ENCODE data around the gene TRPV4.

TRPV4 gene

GRCh38 chr12:109767991-109768900 lies 65.0 kb downstream of the TRPV4 start:
- Histone ChIP-seq H3K36me3 (ENCODE audit: control insufficient read depth in 4 of 4, insufficient read depth in 4 of 4, low read length in 3 of 4) (no peaks in the 10 kb centered on the region), H3K9me3 (ENCODE audit: control extremely low read depth in 1 of 5, control insufficient read depth in 4 of 5, insufficient read depth in 2 of 5, low read depth in 1 of 5, low read length in 4 of 5) (peaks cover 0 to 5% (median 0%) of the 10 kb centered on the region in 5 experiments), H3K27me3 (replicated peaks in 2 of 5; ENCODE audit: control insufficient read depth in 4 of 5, insufficient read depth in 5 of 5, low read length in 4 of 5) (no peaks in the 10 kb centered on the region), H3K27ac (ENCODE audit: insufficient read depth in 1 of 2, low read depth in 1 of 2, low read length in 2 of 2, poor library complexity in 1 of 2, severe bottlenecking in 2 of 2) (no peak overlapping the region), H3K4me3 (ENCODE audit: control insufficient read depth in 1 of 7, extremely low read depth in 1 of 7, insufficient read depth in 4 of 7, low read depth in 2 of 7, low read length in 6 of 7) (no peak overlapping the region), H3K4me1 (ENCODE audit: control extremely low read depth in 1 of 4, control insufficient read depth in 4 of 4, insufficient read depth in 4 of 4, low read length in 3 of 4) (peaks cover 0 to 3% (median 1%) of the 10 kb centered on the region in 4 experiments)
- ChIA-PET CTCF (no interaction called here), POLR2A (no interaction called here)
- WGBS (ENCODE audit: insufficient coverage) = 97% methylated on average over 46 of the region's 54 CpGs
- DNase-seq = no peak

GRCh38 chr12:109767456-109767855 lies 65.7 kb downstream of the TRPV4 start:
- H3K27me3 ChIP-seq (replicated peaks in 2 of 5; ENCODE audit: control insufficient read depth in 4 of 5, insufficient read depth in 5 of 5, low read length in 4 of 5) = no peaks in the 10 kb centered on the region
- peaks cover 0 to 5% (median 0%) of the 10 kb centered on the region in 4 experiments for H3K4me1 ChIP-seq (ENCODE audit: control extremely low read depth in 1 of 4, control insufficient read depth in 4 of 4, insufficient read depth in 4 of 4, low read length in 3 of 4)
- H3K27ac ChIP-seq (ENCODE audit: insufficient read depth in 1 of 2, low read depth in 1 of 2, low read length in 2 of 2, poor library complexity in 1 of 2, severe bottlenecking in 2 of 2) = no peak overlapping the region
- peaks cover 0 to 7% (median 0%) of the 10 kb centered on the region in 5 experiments for H3K9me3 ChIP-seq (ENCODE audit: control extremely low read depth in 1 of 5, control insufficient read depth in 4 of 5, insufficient read depth in 2 of 5, low read depth in 1 of 5, low read length in 4 of 5)
- DNase-seq = no peak
- H3K4me3 ChIP-seq (ENCODE audit: control insufficient read depth in 1 of 7, extremely low read depth in 1 of 7, insufficient read depth in 4 of 7, low read depth in 2 of 7, low read length in 6 of 7) = no peak overlapping the region
- CTCF ChIA-PET = no interaction called here
- WGBS (ENCODE audit: insufficient coverage) = 100% methylated on average over 1 of the region's 4 CpGs
- POLR2A ChIA-PET = no interaction called here
- H3K36me3 ChIP-seq (ENCODE audit: control insufficient read depth in 4 of 4, insufficient read depth in 4 of 4, low read length in 3 of 4) = no peaks in the 10 kb centered on the region

GRCh38 chr12:109766251-109766778 lies 66.9 kb downstream of the TRPV4 start:
- 96% methylated on average over 11 of the region's 12 CpGs for WGBS (ENCODE audit: insufficient coverage)
- Histone ChIP-seq H3K9me3 (ENCODE audit: control extremely low read depth in 1 of 5, control insufficient read depth in 4 of 5, insufficient read depth in 2 of 5, low read depth in 1 of 5, low read length in 4 of 5) (peaks cover 0 to 7% (median 0%) of the 10 kb centered on the region in 5 experiments), H3K27ac (ENCODE audit: insufficient read depth in 1 of 2, low read depth in 1 of 2, low read length in 2 of 2, poor library complexity in 1 of 2, severe bottlenecking in 2 of 2) (no peak overlapping the region), H3K27me3 (replicated peaks in 2 of 5; ENCODE audit: control insufficient read depth in 4 of 5, insufficient read depth in 5 of 5, low read length in 4 of 5) (no peaks in the 10 kb centered on the region), H3K4me1 (ENCODE audit: control extremely low read depth in 1 of 4, control insufficient read depth in 4 of 4, insufficient read depth in 4 of 4, low read length in 3 of 4) (peaks cover 0 to 16% (median 0%) of the 10 kb centered on the region in 4 experiments), H3K4me3 (ENCODE audit: control insufficient read depth in 1 of 7, extremely low read depth in 1 of 7, insufficient read depth in 4 of 7, low read depth in 2 of 7, low read length in 6 of 7) (no peak overlapping the region), H3K36me3 (ENCODE audit: control insufficient read depth in 4 of 4, insufficient read depth in 4 of 4, low read length in 3 of 4) (no peaks in the 10 kb centered on the region)
- POLR2A ChIA-PET = no interaction called here
- CTCF ChIA-PET = no interaction called here
- no peak for DNase-seq

GRCh38 chr12:109765446-109765810 lies 67.8 kb downstream of the TRPV4 start:
- no peak overlapping the region for H3K27ac ChIP-seq (ENCODE audit: insufficient read depth in 1 of 2, low read depth in 1 of 2, low read length in 2 of 2, poor library complexity in 1 of 2, severe bottlenecking in 2 of 2)
- no peaks in the 10 kb centered on the region for H3K36me3 ChIP-seq (ENCODE audit: control insufficient read depth in 4 of 4, insufficient read depth in 4 of 4, low read length in 3 of 4)
- CTCF ChIA-PET = interaction anchor here (2.0 kb wide), 1 partner anchor 8 kb away, joined by 8 read pairs; no protein-coding TSS in a partner anchor
- peaks cover 0 to 7% (median 0%) of the 10 kb centered on the region in 5 experiments for H3K9me3 ChIP-seq (ENCODE audit: control extremely low read depth in 1 of 5, control insufficient read depth in 4 of 5, insufficient read depth in 2 of 5, low read depth in 1 of 5, low read length in 4 of 5)
- no peaks in the 10 kb centered on the region for H3K27me3 ChIP-seq (replicated peaks in 2 of 5; ENCODE audit: control insufficient read depth in 4 of 5, insufficient read depth in 5 of 5, low read length in 4 of 5)
- DNase-seq = no peak
- WGBS (ENCODE audit: insufficient coverage) = 100% methylated on average over 6 of the region's 6 CpGs
- POLR2A ChIA-PET = no interaction called here
- H3K4me3 ChIP-seq (ENCODE audit: control insufficient read depth in 1 of 7, extremely low read depth in 1 of 7, insufficient read depth in 4 of 7, low read depth in 2 of 7, low read length in 6 of 7) = no peak overlapping the region
- peaks cover 0 to 25% (median 3%) of the 10 kb centered on the region in 4 experiments for H3K4me1 ChIP-seq (ENCODE audit: control extremely low read depth in 1 of 4, control insufficient read depth in 4 of 4, insufficient read depth in 4 of 4, low read length in 3 of 4)

GRCh38 chr12:109764776-109765445 lies 68.3 kb downstream of the TRPV4 start:
- 94% methylated on average over 11 of the region's 18 CpGs for WGBS (ENCODE audit: insufficient coverage)
- Histone ChIP-seq H3K4me1 (ENCODE audit: control extremely low read depth in 1 of 4, control insufficient read depth in 4 of 4, insufficient read depth in 4 of 4, low read length in 3 of 4) (peaks cover 0 to 28% (median 5%) of the 10 kb centered on the region in 4 experiments), H3K36me3 (ENCODE audit: control insufficient read depth in 4 of 4, insufficient read depth in 4 of 4, low read length in 3 of 4) (no peaks in the 10 kb centered on the region), H3K4me3 (ENCODE audit: control insufficient read depth in 1 of 7, extremely low read depth in 1 of 7, insufficient read depth in 4 of 7, low read depth in 2 of 7, low read length in 6 of 7) (no peak overlapping the region), H3K27me3 (replicated peaks in 2 of 5; ENCODE audit: control insufficient read depth in 4 of 5, insufficient read depth in 5 of 5, low read length in 4 of 5) (no peaks in the 10 kb centered on the region), H3K27ac (ENCODE audit: insufficient read depth in 1 of 2, low read depth in 1 of 2, low read length in 2 of 2, poor library complexity in 1 of 2, severe bottlenecking in 2 of 2) (no peak overlapping the region), H3K9me3 (ENCODE audit: control extremely low read depth in 1 of 5, control insufficient read depth in 4 of 5, insufficient read depth in 2 of 5, low read depth in 1 of 5, low read length in 4 of 5) (peaks cover 0 to 7% (median 0%) of the 10 kb centered on the region in 5 experiments)
- POLR2A ChIA-PET = no interaction called here
- CTCF ChIA-PET = interaction anchor here (2.0 kb wide), 1 partner anchor 9 kb away, joined by 8 read pairs; no protein-coding TSS in a partner anchor
- no peak for DNase-seq

GRCh38 chr12:109764123-109764522 lies 69.1 kb downstream of the TRPV4 start:
- Histone ChIP-seq H3K4me1 (ENCODE audit: control extremely low read depth in 1 of 4, control insufficient read depth in 4 of 4, insufficient read depth in 4 of 4, low read length in 3 of 4) (peaks cover 0 to 28% (median 5%) of the 10 kb centered on the region in 4 experiments), H3K36me3 (ENCODE audit: control insufficient read depth in 4 of 4, insufficient read depth in 4 of 4, low read length in 3 of 4) (no peaks in the 10 kb centered on the region), H3K4me3 (ENCODE audit: control insufficient read depth in 1 of 7, extremely low read depth in 1 of 7, insufficient read depth in 4 of 7, low read depth in 2 of 7, low read length in 6 of 7) (no peak overlapping the region), H3K9me3 (ENCODE audit: control extremely low read depth in 1 of 5, control insufficient read depth in 4 of 5, insufficient read depth in 2 of 5, low read depth in 1 of 5, low read length in 4 of 5) (peaks cover 0 to 7% (median 0%) of the 10 kb centered on the region in 5 experiments), H3K27ac (ENCODE audit: insufficient read depth in 1 of 2, low read depth in 1 of 2, low read length in 2 of 2, poor library complexity in 1 of 2, severe bottlenecking in 2 of 2) (no peak overlapping the region), H3K27me3 (replicated peaks in 2 of 5; ENCODE audit: control insufficient read depth in 4 of 5, insufficient read depth in 5 of 5, low read length in 4 of 5) (no peaks in the 10 kb centered on the region)
- POLR2A ChIA-PET = no interaction called here
- 83% methylated on average over 1 of the region's 3 CpGs for WGBS (ENCODE audit: insufficient coverage)
- DNase-seq = peak in 2 of 3 donors; percentile 22 to 25
- CTCF ChIA-PET = interaction anchor here (0.8 to 2.0 kb wide), 3 partner anchors 10 to 167 kb away, joined by 3 to 8 read pairs (median 4); no protein-coding TSS in a partner anchor

Measured in common myeloid progenitor, CD34-positive (primary cell).